ENCODE measurements around the gene FKBP5. TPM values are rescaled to one million over a fixed set of nuclear protein-coding genes. Genes with fewer than 3 reads are reported as not detected.

FKBP5 gene
- total and polyA plus RNA-seq, 2 donors from 2014 or later: 45.6 to 267 TPM

DNA sequence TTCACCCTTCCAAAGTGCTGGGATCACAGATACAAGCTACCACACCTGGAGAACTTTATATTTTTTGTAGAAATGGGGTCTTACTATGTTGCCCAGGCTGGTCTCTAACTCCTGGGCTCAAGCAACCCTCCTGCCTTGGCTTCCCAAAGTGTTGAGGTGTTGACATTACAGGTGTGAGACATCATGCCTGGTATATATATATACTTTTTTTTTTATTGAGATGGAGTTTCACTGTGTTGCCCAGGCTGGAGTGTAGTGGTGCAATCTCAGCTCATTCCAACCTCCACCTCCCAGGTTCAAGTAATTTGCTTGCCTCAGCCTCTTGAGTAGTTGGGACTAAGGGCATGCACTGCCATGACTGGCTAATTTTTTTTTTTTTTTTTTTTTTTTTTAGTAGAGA, 5.4 kb downstream of the FKBP5 start:
- TF ChIP-seq, protein P1, sequence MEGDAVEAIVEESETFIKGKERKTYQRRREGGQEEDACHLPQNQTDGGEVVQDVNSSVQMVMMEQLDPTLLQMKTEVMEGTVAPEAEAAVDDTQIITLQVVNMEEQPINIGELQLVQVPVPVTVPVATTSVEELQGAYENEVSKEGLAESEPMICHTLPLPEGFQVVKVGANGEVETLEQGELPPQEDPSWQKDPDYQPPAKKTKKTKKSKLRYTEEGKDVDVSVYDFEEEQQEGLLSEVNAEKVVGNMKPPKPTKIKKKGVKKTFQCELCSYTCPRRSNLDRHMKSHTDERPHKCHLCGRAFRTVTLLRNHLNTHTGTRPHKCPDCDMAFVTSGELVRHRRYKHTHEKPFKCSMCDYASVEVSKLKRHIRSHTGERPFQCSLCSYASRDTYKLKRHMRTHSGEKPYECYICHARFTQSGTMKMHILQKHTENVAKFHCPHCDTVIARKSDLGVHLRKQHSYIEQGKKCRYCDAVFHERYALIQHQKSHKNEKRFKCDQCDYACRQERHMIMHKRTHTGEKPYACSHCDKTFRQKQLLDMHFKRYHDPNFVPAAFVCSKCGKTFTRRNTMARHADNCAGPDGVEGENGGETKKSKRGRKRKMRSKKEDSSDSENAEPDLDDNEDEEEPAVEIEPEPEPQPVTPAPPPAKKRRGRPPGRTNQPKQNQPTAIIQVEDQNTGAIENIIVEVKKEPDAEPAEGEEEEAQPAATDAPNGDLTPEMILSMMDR (IDR thresholded peaks at IDR 0.05; ENCODE audit: borderline replicate concordance, extremely low read depth, insufficient read depth): no peak
- Histone ChIP-seq H3K4me1 (ENCODE audit: control insufficient read depth in 2 of 3, insufficient read depth in 2 of 3, low read depth in 1 of 3, low read length in 3 of 3) (peaks cover 0 to 4% (median 0%) of the 10 kb centered on the region in 3 donors), H3K36me3 (ENCODE audit: control insufficient read depth in 2 of 3, insufficient read depth in 3 of 3, low read length in 3 of 3) (no peaks in the 10 kb centered on the region), H3K4me3 (ENCODE audit: low read length in 3 of 3) (no peak overlapping the region), H3K27ac (ENCODE audit: low read depth in 2 of 2, low read length in 2 of 2) (no peak overlapping the region), H3K27me3 (ENCODE audit: control insufficient read depth, insufficient read depth, low read length) (no peaks in the 10 kb centered on the region), H3K9ac (ENCODE audit: low read length in 3 of 3) (no peak overlapping the region), H3K9me3 (ENCODE audit: control insufficient read depth in 2 of 3, insufficient read depth in 1 of 3, low read length in 3 of 3) (no peaks in the 10 kb centered on the region)
- intact Hi-C loops (cut with DNase I): no loop called here
- no peak for DNase-seq
- FAIRE-seq: no peak

DNA sequence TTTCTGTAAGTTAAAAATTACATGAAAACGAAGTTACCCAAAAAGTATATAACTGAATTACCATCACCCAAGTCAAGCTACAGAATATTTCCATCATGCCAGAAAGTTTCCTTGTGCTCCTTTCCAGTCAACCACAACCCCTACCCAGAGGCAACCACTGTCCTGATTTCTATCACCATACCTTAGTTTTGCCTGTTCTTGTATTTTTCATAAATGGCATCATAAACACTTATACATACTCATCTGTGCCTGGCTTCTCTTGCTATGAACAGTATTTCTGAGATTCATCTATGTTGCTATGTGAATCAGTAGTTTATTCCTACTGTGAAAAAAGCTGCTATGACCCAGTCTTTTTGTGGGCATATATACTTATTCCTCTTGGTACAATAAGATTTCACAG, 7.4 kb downstream of the FKBP5 start:
- FAIRE-seq: no peak
- no peak for DNase-seq
- no peak overlapping the region for H3K4me3 ChIP-seq (ENCODE audit: low read length in 3 of 3)
- H3K9me3 ChIP-seq (ENCODE audit: control insufficient read depth in 2 of 3, insufficient read depth in 1 of 3, low read length in 3 of 3): no peaks in the 10 kb centered on the region
- no peak overlapping the region for H3K9ac ChIP-seq (ENCODE audit: low read length in 3 of 3)
- H3K27ac ChIP-seq (ENCODE audit: low read depth in 2 of 2, low read length in 2 of 2): no peak overlapping the region
- no peaks in the 10 kb centered on the region for H3K27me3 ChIP-seq (ENCODE audit: control insufficient read depth, insufficient read depth, low read length)
- TF ChIP-seq, protein P1 (IDR thresholded peaks at IDR 0.05; ENCODE audit: borderline replicate concordance, extremely low read depth, insufficient read depth): no peak
- H3K36me3 ChIP-seq (ENCODE audit: control insufficient read depth in 2 of 3, insufficient read depth in 3 of 3, low read length in 3 of 3): no peaks in the 10 kb centered on the region
- intact Hi-C loops (cut with DNase I): no loop called here
- peaks cover 0 to 10% (median 0%) of the 10 kb centered on the region in 3 donors for H3K4me1 ChIP-seq (ENCODE audit: control insufficient read depth in 2 of 3, insufficient read depth in 2 of 3, low read depth in 1 of 3, low read length in 3 of 3)

DNA sequence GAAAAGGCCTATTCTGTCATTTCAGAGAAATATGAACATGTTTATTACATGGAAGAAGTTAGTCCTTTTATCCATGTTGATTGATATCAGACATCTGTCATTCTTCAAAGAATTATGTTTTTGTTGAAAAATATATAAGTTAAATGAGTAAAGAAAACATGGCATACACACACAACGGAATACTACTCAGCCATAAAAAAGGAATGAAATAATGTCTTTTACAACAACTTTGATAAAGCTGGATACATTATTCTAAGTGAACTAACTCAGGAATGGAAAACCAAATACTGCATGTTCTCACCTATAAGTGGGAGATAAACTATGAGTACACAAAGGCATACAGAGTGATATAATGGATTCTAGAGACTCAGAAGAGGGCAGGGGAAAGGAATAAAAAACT, 9.3 kb downstream of the FKBP5 start:
- no peak for FAIRE-seq
- no peaks in the 10 kb centered on the region for H3K36me3 ChIP-seq (ENCODE audit: control insufficient read depth in 2 of 3, insufficient read depth in 3 of 3, low read length in 3 of 3)
- no peaks in the 10 kb centered on the region for H3K27me3 ChIP-seq (ENCODE audit: control insufficient read depth, insufficient read depth, low read length)
- H3K9me3 ChIP-seq (ENCODE audit: control insufficient read depth in 2 of 3, insufficient read depth in 1 of 3, low read length in 3 of 3): no peaks in the 10 kb centered on the region
- TF ChIP-seq, protein P1 (IDR thresholded peaks at IDR 0.05; ENCODE audit: borderline replicate concordance, extremely low read depth, insufficient read depth): no peak
- no peak for DNase-seq
- H3K4me3 ChIP-seq (ENCODE audit: low read length in 3 of 3): no peak overlapping the region
- H3K9ac ChIP-seq (ENCODE audit: low read length in 3 of 3): no peak overlapping the region
- intact Hi-C loops (cut with DNase I): no loop called here
- peaks cover 0 to 13% (median 0%) of the 10 kb centered on the region in 3 donors for H3K4me1 ChIP-seq (ENCODE audit: control insufficient read depth in 2 of 3, insufficient read depth in 2 of 3, low read depth in 1 of 3, low read length in 3 of 3)
- no peak overlapping the region for H3K27ac ChIP-seq (ENCODE audit: low read depth in 2 of 2, low read length in 2 of 2)

DNA sequence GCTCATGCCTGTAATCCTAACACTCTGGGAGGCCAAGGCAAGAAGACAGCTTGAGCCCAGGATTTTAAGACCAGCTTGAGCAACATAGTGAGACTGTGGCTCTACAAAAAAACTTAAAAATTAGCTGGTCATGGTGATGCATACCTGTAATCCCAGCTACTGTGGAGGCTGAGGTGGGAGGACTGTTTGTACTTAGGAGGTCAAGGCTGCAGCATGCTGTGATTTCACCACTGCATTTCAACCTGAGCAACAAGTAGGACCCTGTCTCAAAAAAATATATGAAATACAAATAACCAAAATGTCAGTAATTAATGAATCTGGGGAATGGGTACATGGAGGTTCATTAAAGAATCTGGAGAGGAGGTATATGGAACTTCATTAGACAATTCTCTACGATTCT, 9.9 kb downstream of the FKBP5 start:
- Histone ChIP-seq H3K4me3 (ENCODE audit: low read length in 3 of 3) (no peak overlapping the region), H3K27ac (ENCODE audit: low read depth in 2 of 2, low read length in 2 of 2) (no peak overlapping the region), H3K36me3 (ENCODE audit: control insufficient read depth in 2 of 3, insufficient read depth in 3 of 3, low read length in 3 of 3) (no peaks in the 10 kb centered on the region), H3K4me1 (ENCODE audit: control insufficient read depth in 2 of 3, insufficient read depth in 2 of 3, low read depth in 1 of 3, low read length in 3 of 3) (peaks cover 0 to 13% (median 0%) of the 10 kb centered on the region in 3 donors), H3K27me3 (ENCODE audit: control insufficient read depth, insufficient read depth, low read length) (no peaks in the 10 kb centered on the region), H3K9me3 (ENCODE audit: control insufficient read depth in 2 of 3, insufficient read depth in 1 of 3, low read length in 3 of 3) (no peaks in the 10 kb centered on the region), H3K9ac (ENCODE audit: low read length in 3 of 3) (no peak overlapping the region)
- FAIRE-seq (no peak), DNase-seq (no peak)
- intact Hi-C loops (cut with DNase I): no loop called here
- TF ChIP-seq, protein P1 (IDR thresholded peaks at IDR 0.05; ENCODE audit: borderline replicate concordance, extremely low read depth, insufficient read depth): no peak

Measured in kidney (tissue), 14 donors.